Gastroesophageal sphincter (tissue), 4 donors: ENCODE measurements around the gene ARL4D. TPM values are rescaled to one million over a fixed set of nuclear protein-coding genes. Genes with fewer than 3 reads are reported as not detected.

ENCODE experiments used
- ATAC-seq: fragments of 150-250 bp; one replicate; pipeline ENCODE4 v1.9.1; 2016; ENCODE audit warnings: mild to moderate bottlenecking, moderate library complexity
- H3K27ac ChIP-seq, 4 donors: fragments of 200-600 bp; sonication (generic) in 3 of 4; 1 replicate in 3 of 4; 2 replicates in 1 of 4; pipeline ENCODE4 v1.5.1; 2016 to 2019
- H3K27me3 ChIP-seq: fragments of 200-600 bp; sonication (generic); one replicate; pipeline ENCODE4 v1.5.1; 2019
- H3K36me3 ChIP-seq, 2 donors: fragments of 200-600 bp; sonication (generic); one replicate each; pipeline ENCODE4 v1.5.1; 2019; ENCODE audit warnings: control low read depth in 1 of 2
- H3K4me1 ChIP-seq, 3 donors: fragments of 200-600 bp; sonication (generic); 1 replicate in 2 of 3; 2 replicates in 1 of 3; pipeline ENCODE4 v1.5.1; 2016 to 2019; ENCODE audit warnings: control low read depth in 2 of 3
- H3K4me3 ChIP-seq, 2 donors: fragments of 200-600 bp; sonication (generic); one replicate each; pipeline ENCODE4 v1.5.1; 2019; ENCODE audit warnings: mild to moderate bottlenecking in 1 of 2, moderate library complexity in 1 of 2
- H3K9me3 ChIP-seq, 3 donors: fragments of 200-600 bp; sonication (generic); one replicate each; pipeline ENCODE4 v1.5.1; 2017 to 2019; ENCODE audit warnings: control low read depth in 2 of 3
- EP300 ChIP-seq: sonication (generic); formaldehyde crosslinking; IDR thresholded peaks from one replicate; pipeline ENCODE4 v1.6.1; 2017; ENCODE audit warnings: antibody characterized with exemption, mild to moderate bottlenecking
- POLR2A ChIP-seq, 2 donors: fragments of 450-650 bp; IDR thresholded peaks; one replicate each; pipeline ENCODE4 v1.6.1; 2017; ENCODE audit warnings: antibody characterized with exemption in 2 of 2, mild to moderate bottlenecking in 2 of 2, moderate library complexity in 1 of 2
- POLR2AphosphoS5 ChIP-seq: sonication (generic); formaldehyde crosslinking; IDR thresholded peaks from one replicate; pipeline ENCODE4 v1.6.1; 2017; ENCODE audit warnings: antibody characterized with exemption
- WGBS, 2 donors: methylation state at CpG; one replicate each; pipeline ENCODE4 v1.1.5; 2018; ENCODE audit warnings: low coverage in 1 of 2; 5-methylcytosine and 5-hydroxymethylcytosine counted together
- total RNA-seq, 4 donors: library from RNA; depleted of rRNA; stranded (reverse); fragments of >200 nt; gene quantifications; one replicate each; pipeline ENCODE4 v1.1.0, GENCODE V29; 2016
- TF ChIP-seq, protein P1 (sequence below), 4 experiments: fragments of 200-600 bp in 2 of 4; fragments of 450-650 bp in 2 of 4; sonication (generic) in 1 of 4; IDR thresholded peaks; one replicate each; pipeline ENCODE4 v1.5.1; 2017 to 2019; ENCODE audit warnings: antibody characterized with exemption in 4 of 4, mild to moderate bottlenecking in 2 of 4, moderate library complexity in 2 of 4

Gene ARL4D
- total RNA-seq, 4 donors from 2014 or later = 18.2 to 35.8 (median 20.2) TPM

DNA sequence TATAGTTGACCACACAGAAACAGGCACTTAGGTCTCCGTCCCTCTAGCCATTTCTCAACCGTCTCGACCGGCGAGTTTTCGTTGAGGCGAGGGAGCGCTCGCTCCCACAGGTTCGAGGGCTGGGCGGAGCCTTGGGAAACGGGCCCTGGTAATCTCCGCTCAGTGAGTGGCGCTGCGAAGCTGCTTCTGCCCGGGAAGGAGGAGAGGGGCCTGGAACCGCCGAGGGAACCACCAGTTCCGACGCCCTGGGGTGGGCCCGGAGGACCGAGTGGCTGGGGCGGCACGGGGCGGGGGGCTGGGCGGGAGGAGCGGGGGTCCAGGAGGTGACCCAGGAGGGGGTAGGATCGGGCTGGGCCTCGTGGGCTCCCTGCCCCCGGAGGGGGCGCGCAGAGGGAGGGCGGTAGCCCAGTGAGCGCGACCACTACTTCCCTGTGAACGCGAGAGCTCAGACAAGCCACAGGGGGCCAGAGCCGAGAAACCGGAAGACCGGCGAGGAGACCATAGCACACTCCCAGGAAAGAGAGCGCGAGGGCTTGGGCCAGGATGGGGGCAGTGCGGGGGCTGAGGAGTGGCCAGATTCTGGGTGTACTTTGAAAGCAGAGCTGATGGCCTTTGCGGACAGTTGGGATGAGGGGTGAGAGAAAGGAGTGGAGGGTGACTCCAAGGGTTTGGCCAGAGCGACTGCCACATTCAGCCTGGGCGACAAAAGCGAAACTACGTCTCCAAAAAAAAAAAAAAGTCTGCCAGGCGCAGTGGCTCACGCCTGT, 29.9 kb upstream of the ARL4D start:
- H3K9me3 ChIP-seq = no peaks in the 10 kb centered on the region
- no peaks in the 10 kb centered on the region for H3K27me3 ChIP-seq
- 0% methylated on average over 3 to 4 of the region's 51 CpGs for WGBS, 2 donors
- TF ChIP-seq, protein P1, sequence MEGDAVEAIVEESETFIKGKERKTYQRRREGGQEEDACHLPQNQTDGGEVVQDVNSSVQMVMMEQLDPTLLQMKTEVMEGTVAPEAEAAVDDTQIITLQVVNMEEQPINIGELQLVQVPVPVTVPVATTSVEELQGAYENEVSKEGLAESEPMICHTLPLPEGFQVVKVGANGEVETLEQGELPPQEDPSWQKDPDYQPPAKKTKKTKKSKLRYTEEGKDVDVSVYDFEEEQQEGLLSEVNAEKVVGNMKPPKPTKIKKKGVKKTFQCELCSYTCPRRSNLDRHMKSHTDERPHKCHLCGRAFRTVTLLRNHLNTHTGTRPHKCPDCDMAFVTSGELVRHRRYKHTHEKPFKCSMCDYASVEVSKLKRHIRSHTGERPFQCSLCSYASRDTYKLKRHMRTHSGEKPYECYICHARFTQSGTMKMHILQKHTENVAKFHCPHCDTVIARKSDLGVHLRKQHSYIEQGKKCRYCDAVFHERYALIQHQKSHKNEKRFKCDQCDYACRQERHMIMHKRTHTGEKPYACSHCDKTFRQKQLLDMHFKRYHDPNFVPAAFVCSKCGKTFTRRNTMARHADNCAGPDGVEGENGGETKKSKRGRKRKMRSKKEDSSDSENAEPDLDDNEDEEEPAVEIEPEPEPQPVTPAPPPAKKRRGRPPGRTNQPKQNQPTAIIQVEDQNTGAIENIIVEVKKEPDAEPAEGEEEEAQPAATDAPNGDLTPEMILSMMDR (IDR thresholded peaks at IDR 0.05) = no peak
- no peak for TF ChIP-seq EP300
- peak in 1 of 2 donors; percentile 32 for TF ChIP-seq POLR2A (IDR thresholded peaks at IDR 0.05)
- TF ChIP-seq POLR2AphosphoS5 = peak; percentile 54
- peaks cover 0 to 38% (median 11%) of the 10 kb centered on the region in 3 donors for H3K4me1 ChIP-seq
- H3K4me3 ChIP-seq = peak overlapping the region; percentile 36 to 64
- peak overlapping the region; percentile 96 to 100 (median 100) for H3K27ac ChIP-seq
- no peaks in the 10 kb centered on the region for H3K36me3 ChIP-seq
- peak; percentile 84 for ATAC-seq

DNA sequence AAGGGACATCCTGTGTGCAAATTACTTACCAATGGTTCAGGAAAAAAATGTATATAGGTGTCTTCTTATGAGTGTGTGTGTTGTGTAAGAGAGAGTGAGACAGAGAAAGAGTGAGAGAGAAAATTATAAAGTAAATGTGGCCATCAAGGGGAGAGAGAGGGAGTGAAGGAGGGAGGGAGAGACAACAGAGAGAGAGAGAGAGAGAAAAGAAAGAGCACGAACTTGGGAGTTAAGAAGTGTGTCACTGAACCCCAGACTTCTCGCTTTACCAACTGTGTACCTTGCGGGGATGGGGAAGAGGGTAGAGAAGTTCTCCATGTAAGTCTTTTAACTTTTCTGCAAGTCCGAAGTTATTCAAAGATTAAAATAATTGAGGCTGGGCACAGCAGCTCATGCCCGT, 28.8 kb upstream of the ARL4D start:
- 87 to 89% methylated on average over 4 to 5 of the region's 5 CpGs for WGBS, 2 donors
- H3K36me3 ChIP-seq = no peaks in the 10 kb centered on the region
- no peak overlapping the region for H3K4me3 ChIP-seq
- peaks cover 0 to 38% (median 11%) of the 10 kb centered on the region in 3 donors for H3K4me1 ChIP-seq
- no peak for ATAC-seq
- H3K9me3 ChIP-seq = no peaks in the 10 kb centered on the region
- H3K27ac ChIP-seq = peak overlapping the region; percentile 96 to 100 (median 100)
- no peak for TF ChIP-seq EP300
- no peak for TF ChIP-seq POLR2A (IDR thresholded peaks at IDR 0.05)
- TF ChIP-seq POLR2AphosphoS5 = no peak
- TF ChIP-seq, protein P1 (IDR thresholded peaks at IDR 0.05) = no peak
- no peaks in the 10 kb centered on the region for H3K27me3 ChIP-seq

DNA sequence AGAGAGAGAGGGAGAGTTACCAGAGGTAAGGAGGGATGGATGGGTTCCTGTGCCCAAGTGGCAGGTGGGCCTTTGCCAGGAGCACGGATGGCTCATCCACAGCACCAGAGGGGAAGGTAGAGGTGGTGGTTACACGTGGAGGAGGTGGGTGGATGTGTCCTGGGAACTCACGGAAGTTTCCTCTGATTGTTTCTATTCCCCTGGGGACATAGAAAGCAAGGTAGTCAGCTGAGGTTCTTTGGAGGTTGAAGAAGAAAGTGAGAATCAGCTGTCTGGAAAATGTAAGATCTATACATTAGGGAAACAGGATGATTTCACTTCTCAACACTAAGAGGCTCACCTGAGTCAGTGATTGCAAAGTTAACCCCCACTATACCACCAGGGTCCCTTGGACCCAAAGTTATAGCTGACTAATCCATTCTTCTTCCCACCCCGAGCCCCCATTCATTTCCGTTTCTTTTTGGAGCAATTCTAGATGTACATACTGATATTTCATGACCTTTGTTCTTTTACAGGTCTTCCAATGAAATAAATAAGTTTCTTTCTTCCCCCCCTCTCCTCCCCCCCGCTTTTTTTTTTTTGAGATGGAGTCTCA, 27.5 kb upstream of the ARL4D start:
- no peak for ATAC-seq
- no peak overlapping the region for H3K4me3 ChIP-seq
- no peaks in the 10 kb centered on the region for H3K36me3 ChIP-seq
- no peaks in the 10 kb centered on the region for H3K27me3 ChIP-seq
- H3K9me3 ChIP-seq = no peaks in the 10 kb centered on the region
- 46 to 64% methylated on average over 5 of the region's 6 CpGs for WGBS, 2 donors
- TF ChIP-seq POLR2A (IDR thresholded peaks at IDR 0.05) (no peak), POLR2AphosphoS5 (no peak), EP300 (no peak)
- TF ChIP-seq, protein P1 (IDR thresholded peaks at IDR 0.05) = no peak
- peaks cover 0 to 38% (median 11%) of the 10 kb centered on the region in 3 donors for H3K4me1 ChIP-seq
- H3K27ac ChIP-seq = peak overlapping the region in 3 of 4 donors; percentile 3 to 100 (median 14)

DNA sequence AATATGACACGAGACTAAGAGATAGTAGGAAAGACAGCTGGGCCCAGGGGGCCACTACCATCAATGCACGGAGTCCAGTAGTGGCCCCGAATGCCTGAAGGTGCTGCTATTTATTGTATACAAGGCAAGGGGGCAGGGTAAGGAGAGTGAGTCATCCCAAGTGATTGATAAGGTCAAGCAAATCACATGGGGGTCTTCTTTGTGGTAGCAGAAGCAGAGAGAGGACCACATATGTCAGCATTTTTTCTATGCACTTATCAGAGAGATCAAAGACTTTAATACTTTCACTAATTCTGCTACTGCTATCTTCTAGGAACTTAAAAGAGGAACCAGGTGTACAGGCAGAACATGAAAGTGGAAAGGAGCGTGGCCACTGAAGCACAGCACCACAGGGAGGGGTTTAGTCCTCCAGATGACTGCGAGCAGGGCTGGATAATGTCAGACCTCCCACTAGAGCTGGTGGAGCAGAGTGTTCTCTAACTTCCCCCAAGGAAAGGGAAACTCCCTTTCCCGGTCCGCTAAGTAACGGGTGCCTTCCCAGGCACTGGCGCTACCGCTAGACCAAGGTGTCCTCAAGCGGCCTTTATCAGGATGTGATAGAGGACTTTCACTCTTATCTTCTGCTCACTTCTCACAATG, 26.4 kb upstream of the ARL4D start:
- WGBS, 2 donors = 55 to 72% methylated on average over 10 to 11 of the region's 11 CpGs
- no peak overlapping the region for H3K27ac ChIP-seq
- ATAC-seq = no peak
- TF ChIP-seq POLR2A (IDR thresholded peaks at IDR 0.05) = no peak
- no peak for TF ChIP-seq EP300
- peak; percentile 43 for TF ChIP-seq POLR2AphosphoS5
- TF ChIP-seq, protein P1 (IDR thresholded peaks at IDR 0.05) = no peak
- H3K4me3 ChIP-seq = no peak overlapping the region
- H3K36me3 ChIP-seq = no peaks in the 10 kb centered on the region
- no peaks in the 10 kb centered on the region for H3K27me3 ChIP-seq
- no peaks in the 10 kb centered on the region for H3K9me3 ChIP-seq
- H3K4me1 ChIP-seq = peaks cover 0 to 29% (median 6%) of the 10 kb centered on the region in 3 donors
